NCI-H2196 (cell line): ENCODE measurements around the gene MAML3.

ENCODE experiments used
- DNase-seq: peaks from one replicate; lab custom pipeline; 2025; ENCODE audit not compliant: unreplicated experiment; lab: John Stamatoyannopoulos, UW

The MAML3 gene

GRCh38 chr4:140153718-140154571 lies at the start of gene MAML3:
Gene MAML3 (minus strand): TSS chr4:140154184. CDS start chr4:140153327, 857 bp downstream.
- DNase-seq: peak; percentile 82

- no peak for DNase-seq
Measured at GRCh38 chr4:140198942-140199341, 45.0 kb upstream of the MAML3 start.

- no peak for DNase-seq
Measured at GRCh38 chr4:140195806-140196205, 41.8 kb upstream of the MAML3 start.

- no peak for DNase-seq
Measured at GRCh38 chr4:140189805-140190204, 35.8 kb upstream of the MAML3 start.

GRCh38 chr4:140188975-140189374 lies 35.0 kb upstream of the MAML3 start:
- no peak for DNase-seq

GRCh38 chr4:140187316-140187695 lies 33.3 kb upstream of the MAML3 start:
- DNase-seq: no peak

GRCh38 chr4:140186651-140187315 lies 32.8 kb upstream of the MAML3 start:
- peak; percentile 22 for DNase-seq

GRCh38 chr4:140186082-140186438 lies 32.1 kb upstream of the MAML3 start:
- DNase-seq: no peak

- no peak for DNase-seq
Measured at GRCh38 chr4:140185412-140186081, 31.6 kb upstream of the MAML3 start.

GRCh38 chr4:140183270-140183669 lies 29.3 kb upstream of the MAML3 start:
- no peak for DNase-seq

- no peak for DNase-seq
Measured at GRCh38 chr4:140180577-140180976, 26.6 kb upstream of the MAML3 start.

GRCh38 chr4:140176735-140177134 lies 22.8 kb upstream of the MAML3 start:
- DNase-seq: no peak

- no peak for DNase-seq
Measured at GRCh38 chr4:140174543-140174942, 20.6 kb upstream of the MAML3 start.

GRCh38 chr4:140172960-140173359 lies 19.0 kb upstream of the MAML3 start:
- DNase-seq: no peak

- DNase-seq: no peak
Measured at GRCh38 chr4:140170299-140170698, 16.3 kb upstream of the MAML3 start.

- no peak for DNase-seq
Measured at GRCh38 chr4:140168936-140169335, 15.0 kb upstream of the MAML3 start.

- no peak for DNase-seq
Measured at GRCh38 chr4:140168474-140168873, 14.5 kb upstream of the MAML3 start.

GRCh38 chr4:140163029-140163810 lies 9.2 kb upstream of the MAML3 start:
- no peak for DNase-seq

GRCh38 chr4:140162596-140162995 lies 8.6 kb upstream of the MAML3 start:
- DNase-seq: no peak

- peak; percentile 63 for DNase-seq
Measured at GRCh38 chr4:140158365-140159030, 4.5 kb upstream of the MAML3 start.

- no peak for DNase-seq
Measured at GRCh38 chr4:140157341-140157740, 3.4 kb upstream of the MAML3 start.
